ENCODE data around the gene LSAMP.

The LSAMP gene

DNA sequence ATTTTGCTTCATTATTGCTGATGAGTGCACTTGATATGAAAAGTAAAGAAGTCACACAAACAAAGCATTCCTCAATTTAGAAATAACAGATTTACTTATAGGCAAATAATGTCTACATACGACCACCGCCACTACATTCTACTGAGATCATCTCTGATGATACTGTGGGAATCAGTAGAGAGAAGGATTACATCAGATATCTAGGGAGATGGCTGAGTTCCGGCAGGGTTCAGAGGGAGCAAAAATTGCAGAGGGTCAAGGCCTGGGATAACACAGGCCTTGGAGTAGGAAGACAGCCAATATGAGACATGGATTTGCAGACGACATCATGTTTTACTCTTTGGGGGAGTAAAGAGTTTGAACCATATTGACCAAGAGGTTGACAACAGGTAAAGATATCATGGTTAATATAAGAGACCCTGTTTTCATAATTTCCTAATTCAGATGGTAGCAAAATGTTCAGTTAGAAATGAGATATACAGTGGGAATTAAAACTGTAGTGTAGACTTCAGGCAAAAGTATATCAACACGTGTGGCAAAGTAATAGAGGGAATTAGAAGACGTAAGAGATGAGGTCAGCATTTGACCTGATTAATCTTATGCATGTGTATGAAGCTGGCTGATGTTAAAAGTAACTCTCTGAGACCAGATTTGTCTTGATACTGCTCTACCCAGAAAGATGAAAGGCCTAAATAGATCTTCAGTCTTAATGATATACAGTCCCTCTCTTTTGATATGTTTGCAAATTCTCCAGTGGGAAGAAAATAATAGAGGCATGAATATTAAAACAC lies 15.6 kb downstream of the LSAMP start:
- DNase-seq = no peak

DNA sequence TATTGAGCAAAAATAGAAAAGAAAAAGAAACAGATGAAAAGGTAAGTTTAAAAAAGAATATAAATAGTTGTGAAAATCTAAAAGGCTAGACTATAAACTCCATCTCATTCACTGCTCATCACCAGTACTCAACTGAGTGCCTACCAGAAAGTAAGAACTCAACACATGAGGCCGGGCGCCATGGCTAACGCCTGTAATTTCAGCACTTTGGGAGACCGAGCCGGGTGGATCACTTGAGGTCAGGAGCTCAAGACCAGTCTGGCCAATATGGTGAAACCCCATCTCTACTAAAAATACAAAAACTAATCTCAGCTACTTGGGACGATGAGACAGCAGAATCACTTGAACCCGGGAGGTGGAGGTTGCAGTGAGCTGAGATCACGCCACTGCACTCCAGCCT lies 19.3 kb downstream of the LSAMP start:
- no peak for DNase-seq

DNA sequence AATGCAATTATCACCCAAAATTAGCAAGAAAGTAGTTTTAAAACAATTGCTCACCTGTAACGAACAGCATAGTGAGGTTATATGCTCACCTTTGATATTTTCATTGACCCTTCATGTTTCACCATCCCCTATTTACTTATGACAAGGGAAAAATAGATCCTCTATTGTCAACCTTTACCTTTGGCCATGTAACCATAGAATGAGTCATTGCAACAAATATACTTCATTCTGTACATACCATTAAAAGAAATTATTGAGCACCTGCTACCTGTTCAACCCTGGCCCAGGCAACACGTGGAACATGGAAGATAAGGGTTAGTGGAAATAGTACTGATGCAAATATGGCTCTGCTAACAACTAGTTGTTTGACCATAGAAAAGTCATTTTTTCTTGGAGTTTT lies 20.2 kb downstream of the LSAMP start:
- DNase-seq = no peak

DNA sequence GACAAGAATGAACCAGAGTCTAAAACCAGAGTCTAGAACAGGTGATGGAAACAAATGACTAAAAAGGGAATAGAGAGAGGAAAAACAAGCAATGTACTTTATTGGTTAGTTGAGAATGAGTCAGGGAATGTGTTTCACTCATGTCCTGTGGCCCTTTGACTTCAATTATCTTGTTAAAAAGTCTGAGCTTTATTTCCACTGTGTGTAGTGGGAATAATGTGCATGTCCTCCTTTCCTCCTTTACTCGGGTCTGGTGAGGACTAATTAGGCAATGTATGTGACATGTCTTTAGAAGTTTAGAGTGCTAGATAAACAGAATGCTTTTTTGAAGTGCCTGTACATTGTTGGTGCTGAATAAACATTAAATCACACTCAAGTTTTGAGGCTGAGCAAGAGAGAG lies 21.3 kb downstream of the LSAMP start:
- no peak for DNase-seq

DNA sequence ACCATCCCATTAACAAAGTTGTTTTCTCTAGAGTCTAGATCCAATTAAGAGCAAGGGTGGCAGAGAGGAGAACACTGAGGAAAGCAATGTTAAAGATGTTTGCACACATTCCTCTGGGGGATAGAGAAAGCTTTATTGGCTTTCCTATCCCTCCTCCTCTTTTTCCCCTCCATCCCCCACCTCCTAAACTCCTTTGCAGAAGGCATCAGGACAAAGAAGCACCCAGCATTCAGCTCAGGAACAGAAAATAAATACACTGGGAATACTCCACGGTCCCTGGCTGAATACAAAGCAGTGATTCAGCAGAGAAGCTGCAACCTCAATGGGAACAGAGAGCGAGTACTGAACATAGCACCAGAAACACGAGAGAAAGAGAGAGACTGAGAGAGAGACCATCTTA lies 21.9 kb downstream of the LSAMP start:
- DNase-seq = no peak

DNA sequence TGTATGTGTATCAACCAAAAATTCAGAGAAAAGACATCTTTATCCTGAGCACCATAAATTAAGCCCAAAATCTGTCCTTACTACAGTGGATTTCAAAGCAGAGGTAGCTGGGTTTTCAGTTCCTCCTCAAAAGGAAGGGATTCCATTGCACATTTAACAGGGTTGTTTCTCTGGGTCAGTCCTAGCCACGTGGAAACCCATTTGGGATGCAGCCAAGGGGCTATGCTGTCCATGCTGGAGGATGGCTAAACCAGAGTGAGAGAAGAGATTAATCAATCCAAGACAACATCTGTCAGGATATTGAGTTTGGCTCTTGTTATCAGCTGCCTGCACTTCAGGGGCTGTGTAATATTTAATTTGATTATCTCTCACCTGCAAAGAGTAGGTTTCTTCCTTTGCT lies 28.1 kb downstream of the LSAMP start:
- DNase-seq = no peak

DNA sequence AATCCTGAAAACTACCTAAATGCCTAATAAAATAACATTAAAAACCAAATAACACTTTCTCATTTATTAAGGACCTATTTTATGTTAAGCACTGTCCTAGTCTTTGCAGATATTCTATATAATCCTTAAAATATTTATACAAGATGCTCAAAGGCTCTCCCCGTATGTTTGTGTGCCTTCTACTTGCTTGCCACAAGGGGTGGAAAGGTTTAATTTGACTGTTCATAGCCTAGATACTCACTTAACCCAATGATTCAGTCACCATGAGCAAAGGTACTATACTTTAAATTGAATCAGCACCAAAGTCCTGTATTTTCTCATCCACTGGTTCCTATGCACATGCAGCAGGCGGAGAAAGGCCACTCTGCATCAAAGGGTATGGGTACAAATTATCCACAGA lies 32.0 kb downstream of the LSAMP start:
- DNase-seq = no peak

DNA sequence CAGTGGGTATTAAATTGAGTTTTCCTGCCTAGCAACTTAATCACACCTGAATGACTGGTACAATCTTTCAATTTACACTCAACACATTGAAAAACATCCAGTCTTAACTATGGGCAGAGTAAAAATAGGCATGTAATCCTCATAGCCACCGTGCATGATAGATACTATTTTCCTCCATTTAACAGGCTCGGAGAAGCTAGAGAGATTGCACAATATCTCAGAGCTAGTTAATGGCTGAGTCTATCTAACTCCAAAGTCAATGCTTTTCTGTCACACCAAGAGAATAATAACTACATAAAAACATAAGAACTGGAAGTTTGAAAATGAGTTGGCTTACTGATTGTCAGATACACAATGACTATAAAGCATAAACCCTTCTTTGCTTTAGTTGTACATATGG lies 36.8 kb downstream of the LSAMP start:
- DNase-seq = no peak

DNA sequence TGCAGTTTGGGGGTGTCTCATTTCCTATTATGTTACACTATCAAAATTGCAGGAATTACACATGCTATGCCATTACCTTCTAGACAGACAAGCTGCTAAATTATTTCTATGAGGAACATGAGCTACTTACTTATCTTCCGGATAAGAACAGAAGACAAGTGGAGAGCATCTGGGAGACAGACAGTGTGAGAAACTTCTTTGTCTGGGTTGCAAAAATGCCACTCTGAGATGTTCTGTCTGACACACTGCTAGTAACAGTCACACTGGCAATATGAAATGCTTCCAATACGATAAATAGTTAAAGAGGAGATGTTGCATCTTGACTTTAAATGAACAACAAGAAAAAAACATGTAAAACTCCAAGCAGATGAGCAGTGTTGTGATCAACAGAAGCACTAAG lies 40.1 kb downstream of the LSAMP start:
- DNase-seq = no peak

DNA sequence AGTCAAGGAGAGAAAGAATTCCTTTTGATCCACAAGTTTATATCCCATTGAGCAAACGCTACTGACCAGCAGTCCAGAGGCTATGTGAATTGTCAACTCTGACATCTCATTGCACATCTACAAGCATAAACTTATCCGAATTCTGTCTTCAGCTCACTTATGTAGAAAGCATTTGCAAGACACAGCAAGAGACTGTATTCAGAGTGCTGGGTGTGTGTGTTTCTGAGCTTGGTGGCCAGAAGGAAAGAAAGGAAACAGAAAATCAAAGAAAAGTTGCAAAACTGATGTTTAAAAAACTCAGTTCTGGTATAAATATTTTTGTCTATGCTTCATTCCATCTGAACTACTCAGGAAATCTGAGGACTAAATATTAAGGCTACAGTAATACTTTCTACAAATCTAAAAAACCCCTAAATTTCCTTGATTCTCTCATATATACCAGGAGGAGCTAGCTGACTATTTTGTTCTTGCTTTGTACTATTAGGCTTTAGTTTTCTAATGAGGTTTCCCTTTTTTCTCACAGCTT lies 45.5 kb downstream of the LSAMP start:
- no peak for DNase-seq

DNA sequence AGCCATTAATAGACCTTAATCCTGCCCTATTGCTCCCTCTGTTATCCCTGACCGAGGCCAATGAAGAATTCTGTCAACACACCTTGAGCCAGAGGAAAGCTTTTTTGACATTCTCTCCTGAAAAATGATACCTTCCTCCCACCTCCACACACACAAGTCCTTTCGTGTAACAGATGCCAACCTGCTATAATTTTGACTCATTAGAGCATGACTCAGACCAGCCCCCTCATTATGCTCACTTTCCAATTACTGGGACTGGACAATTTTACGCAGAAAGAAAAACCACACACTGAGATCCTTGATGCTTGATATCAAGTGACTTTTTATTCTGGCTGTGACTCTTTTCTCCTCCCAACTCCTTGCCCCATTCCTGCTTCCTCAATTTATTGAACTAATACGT lies 50.9 kb downstream of the LSAMP start:
- DNase-seq = no peak

DNA sequence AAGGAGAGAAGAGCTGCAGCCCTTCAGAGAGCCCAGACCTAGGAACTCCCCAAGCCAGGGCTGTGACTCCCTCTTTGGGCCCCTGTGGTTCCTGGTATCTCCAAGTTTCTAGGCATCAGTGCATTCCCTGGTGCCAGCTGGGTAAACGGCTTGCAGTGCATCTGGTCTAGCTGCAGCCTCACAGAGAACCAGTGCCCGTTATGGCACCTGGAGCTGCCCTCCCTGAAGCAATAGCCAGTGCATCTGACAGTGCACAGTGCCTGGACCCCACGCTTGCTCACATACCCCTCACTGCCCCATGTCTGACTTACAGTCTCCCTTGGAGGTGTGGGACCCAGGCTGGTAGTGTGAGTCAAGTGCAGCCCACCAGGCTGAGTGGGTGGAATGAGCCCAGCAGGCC lies 52.1 kb downstream of the LSAMP start:
- no peak for DNase-seq

DNA sequence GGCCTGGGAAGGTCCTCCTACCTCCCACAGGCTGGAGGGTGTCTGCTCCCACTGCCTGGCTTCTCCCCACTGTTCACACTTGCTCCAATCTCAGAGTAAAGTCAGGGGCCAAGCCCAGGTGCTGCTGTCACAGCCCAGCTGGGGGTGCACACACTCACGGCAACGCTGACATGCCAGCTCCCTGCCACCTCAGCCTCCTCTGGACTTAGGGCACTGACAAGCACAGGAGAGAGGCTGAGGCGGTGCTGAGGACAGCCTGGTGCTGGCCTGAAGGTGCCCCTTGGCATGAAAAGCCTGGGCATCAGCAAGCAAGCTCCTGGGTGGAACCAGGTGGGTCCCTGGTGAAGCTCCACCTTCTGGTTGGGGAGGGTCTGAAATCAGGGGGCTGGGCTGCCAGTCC lies 53.0 kb downstream of the LSAMP start:
- DNase-seq = no peak

DNA sequence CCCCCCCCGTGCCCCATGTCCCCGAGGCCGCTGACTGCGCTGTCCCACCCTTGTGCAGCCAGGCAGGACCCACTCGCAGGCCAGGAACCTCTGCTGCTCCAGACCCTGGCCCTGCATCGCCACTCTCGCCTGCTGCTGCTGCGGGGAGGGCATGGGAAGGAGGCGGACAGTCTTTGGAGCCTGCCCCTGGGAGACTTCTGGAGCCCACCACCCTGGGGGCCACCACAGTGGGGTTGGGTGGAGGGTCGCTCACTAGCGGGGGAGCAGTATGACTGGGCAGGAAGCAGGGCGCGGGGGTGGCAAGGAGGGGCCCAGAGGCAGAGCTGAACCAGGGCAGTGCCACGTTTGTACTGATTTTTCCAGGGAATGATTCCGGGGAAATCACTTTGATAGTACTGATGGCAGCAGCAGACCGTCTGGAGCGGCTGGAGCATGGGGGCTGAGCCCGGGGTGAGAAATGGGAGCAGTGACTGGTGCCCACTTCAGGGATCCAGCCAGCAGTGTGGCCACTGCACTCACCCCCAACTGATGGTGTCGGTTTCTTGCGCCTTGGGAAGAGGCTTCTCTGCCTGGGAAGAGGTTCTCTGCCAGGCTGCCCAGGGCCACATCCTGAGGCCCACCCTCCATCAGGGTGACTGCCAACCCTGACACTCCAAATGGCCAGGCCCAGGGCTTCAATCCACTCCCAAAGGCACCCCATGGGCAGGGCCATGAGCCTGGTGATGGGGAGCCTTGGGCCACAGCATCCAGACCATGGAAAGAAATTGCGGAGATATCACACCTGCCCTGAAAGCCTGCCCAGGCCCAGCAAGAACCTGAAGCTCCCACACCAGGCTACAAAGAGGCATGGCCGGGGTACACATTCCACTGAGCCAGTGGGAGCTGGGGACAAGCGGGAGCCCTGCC lies 53.7 kb downstream of the LSAMP start:
- DNase-seq = no peak

DNA sequence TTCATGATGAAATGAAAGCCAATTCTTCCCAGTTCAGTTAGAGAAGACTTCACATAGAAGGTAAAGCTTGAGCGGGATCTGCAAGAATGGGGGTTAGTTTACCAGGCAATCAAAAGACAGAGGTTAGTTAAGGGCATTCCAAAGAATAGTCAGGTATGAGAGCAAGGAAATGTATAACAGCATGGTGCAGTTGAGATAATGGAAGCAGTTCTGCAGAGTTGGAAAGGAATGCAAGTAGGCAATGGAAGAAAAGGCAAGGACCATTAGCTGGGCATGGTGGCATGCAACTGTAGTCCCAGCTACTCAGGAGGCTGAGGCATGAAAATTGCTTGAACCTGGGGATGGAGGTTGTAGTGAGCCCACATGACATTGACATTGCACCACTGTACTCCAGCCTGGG lies 55.0 kb downstream of the LSAMP start:
- DNase-seq = no peak

DNA sequence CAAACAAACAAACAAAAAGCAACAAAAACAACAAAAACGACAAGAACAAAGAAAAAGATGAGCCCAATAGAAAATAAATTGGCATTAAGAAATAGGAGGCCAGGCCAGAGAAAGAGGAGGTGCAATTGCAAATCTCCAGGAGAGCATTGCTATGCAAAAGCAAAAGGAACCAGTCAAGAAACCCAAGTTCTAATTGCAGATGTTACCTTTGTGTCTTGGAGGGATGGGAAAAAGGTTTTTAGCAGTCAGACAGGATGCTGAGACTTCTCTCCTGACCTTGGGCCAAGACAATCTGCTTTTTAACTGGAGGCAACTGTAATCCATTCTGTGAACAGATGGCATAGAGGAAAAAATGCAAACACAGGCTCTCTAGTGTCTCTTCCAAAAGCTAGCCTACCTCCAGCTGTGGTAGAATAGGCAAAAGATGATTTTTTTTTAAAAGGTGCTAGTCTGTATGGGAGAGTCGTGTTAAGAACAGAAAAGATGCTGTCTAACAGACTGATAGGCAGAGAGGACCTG lies 56.4 kb downstream of the LSAMP start:
- no peak for DNase-seq

DNA sequence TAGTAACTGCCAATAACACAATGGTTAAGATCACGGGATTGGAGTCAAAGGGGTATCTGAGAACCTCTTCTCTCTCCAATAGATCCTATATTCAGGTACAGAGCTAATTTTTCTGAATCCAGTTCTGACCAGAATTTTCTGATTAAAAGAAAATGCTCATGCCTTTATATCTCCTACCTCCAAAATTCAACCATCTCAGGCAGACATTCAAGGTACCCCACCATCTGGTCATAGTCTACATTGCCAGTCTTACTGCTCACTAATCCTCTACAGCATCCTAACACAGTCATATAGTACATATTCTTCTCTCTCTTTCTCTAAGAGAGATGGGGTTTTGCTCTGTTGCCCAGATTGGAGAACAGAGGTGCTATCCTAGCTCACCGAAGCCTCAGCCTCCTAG lies 59.1 kb downstream of the LSAMP start:
- no peak for DNase-seq

DNA sequence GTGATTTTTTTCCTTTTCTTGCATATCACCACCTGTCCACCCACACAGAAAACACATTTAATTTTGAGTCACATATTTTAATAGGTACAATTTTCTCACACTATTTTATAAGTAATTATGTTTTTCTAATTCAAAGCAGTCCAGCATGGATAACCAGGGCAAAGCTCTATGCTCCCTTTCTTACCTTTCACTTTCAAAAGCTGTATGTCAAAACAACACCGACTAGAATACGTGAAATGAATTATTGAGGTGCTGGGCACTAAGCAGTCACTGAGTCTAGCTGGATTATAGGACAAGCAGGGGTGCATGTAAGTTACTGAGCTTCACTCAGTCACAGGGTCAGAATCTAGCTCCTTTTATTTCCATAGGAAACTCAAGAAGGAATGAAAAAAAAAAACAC lies 60.6 kb downstream of the LSAMP start:
- DNase-seq = no peak

DNA sequence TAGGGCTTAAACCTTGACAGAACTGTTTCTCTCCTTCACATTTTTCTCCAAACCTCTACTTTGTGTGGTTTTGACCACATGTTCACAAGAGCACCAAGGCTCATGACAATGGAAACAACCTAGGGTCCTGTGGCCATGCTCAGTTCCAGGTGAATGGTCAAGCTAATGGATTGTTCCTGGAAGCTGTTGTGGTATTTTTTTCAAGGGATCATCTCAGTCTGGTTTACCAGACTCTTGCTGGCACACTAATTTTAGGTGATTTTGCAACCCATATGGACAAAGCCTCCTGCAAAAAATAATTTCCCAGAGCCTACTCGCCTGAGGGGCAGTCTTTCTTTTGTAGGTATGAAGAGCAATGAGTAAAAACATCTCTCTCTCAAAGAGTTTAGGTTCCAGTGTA lies 67.2 kb downstream of the LSAMP start:
- no peak for DNase-seq

DNA sequence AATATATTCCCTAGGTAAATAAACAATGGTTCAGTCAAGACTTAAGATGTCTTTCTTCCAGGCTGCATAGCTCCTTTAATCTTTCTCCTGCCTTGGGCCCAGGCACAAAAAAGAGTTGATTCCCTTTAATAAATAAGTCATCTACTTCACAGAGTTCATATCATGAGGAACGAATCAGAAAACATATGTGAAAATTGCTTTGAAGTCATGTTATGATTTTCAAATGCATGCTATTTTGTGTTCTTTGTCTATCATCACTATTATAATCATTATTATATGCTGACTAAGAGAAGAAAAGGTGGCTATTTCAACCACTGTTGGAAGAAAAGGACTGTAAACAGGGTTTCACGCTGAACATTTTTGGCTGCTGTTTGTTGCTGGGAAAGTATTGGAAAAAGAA lies 70.4 kb downstream of the LSAMP start:
- no peak for DNase-seq

DNA sequence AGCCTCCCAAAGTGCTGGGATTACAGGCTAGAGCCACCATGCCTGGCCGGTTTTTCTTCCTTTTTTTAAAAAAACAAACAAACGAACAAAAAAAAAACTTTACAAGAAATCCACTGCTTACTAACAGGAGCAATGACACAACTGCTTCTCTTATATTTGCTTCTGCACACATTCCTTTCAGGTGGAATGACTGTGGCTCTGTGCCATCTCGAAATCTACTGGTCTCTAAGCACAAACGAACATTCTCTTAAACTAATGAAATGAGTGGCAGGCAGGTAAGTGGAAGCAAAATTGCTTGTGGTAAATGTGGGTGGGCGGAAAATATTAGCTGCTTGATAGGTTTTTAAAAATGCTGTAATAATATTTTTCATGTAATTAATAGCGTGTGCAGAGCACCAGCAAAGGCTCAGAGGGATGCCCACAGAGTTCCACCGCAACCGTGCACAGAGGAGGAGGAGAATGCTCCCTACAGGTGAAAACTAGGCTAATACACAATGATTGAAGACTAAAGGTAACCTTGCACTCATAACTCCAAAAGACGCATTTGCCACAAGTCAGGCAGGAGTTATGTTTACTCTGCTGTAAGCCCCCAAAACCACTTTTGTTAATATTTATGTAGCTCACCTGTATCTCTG lies 77.4 kb downstream of the LSAMP start:
- DNase-seq = no peak

DNA sequence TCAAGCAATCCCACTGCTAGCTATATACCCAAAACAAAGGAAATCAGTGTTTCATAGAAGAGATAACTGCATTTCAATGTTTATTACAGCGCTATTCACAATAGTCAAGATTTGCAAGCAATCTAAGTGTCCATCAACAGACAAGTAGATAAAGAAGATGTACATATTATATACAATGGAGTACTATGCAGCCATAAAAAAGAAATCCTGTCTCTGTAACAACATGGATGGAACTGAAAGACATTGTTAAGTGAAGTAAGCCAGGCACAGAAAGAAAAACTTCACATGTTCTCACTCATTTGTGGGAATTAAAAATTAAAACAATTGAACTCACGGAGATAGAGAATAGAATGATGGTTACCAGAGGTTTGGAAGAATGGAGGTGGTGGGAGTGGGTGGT lies 89.2 kb downstream of the LSAMP start:
- no peak for DNase-seq

DNA sequence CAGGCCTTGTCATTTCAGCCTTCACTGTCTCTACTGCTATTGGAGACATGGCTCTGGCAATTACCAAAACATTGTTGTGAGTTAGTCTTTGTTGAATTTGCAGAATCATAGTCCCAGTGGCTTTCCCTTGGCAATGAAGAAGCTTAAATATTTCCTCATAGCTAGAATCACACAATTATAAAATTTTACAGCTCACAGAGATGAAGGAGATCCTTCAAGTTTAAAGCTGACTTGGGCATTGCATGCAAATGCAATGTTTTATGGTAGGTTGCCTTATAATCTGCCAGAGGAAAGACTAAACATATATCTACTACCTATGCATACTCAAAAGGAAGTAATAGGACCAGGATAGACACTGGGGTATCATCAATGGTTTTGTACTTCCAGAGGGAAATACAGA lies 90.9 kb downstream of the LSAMP start:
- DNase-seq = no peak
